GM12801 (cell line): Measurements from ENCODE around the gene SAMD4A.

Experiments used
- CTCF ChIP-seq: IDR thresholded peaks from one replicate; pipeline ENCODE4 v1.5.1; 2011; ENCODE audit warnings: control low read depth; ENCODE audit not compliant: insufficient read length; ENCODE audit errors: extremely low read depth

SAMD4A gene

DNA sequence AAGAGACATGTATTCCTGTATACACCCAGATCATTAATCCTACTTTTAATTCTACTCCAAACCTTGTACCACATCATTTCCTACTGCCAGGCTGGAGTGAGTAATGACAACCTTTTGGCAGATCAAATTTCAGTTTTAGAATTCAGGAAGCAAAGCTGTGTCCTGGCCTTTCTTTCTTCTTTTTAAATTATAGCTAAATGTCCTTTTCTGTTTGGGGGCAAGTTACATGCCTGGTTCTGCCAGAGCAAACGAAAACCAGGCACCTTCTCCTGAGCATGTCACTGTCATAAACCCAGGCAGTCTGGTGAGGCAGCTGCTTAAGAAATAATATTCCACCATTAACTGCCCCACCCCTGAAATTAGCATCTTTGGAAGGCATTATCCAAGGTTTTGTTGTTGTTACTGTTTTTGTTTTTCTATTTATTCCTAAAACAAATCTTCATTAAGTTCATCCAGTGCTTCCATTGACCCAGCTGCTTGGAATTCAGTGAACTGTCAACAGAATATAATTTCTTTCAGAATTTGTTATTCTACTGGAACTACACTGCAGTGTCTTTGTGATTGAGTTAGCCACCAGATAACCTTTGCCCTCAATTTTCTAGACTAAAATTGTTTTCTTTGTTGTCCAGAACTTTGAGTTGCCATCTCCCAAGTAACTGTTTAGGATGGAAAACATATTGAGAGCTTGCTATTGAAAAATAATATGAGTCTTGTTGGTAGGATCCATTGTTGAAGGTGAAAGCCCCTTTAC lies 33.2 kb downstream of the SAMD4A start:
- TF ChIP-seq CTCF, result no peak

GRCh38 chr14:54600717-54601109 lies 33.8 kb downstream of the SAMD4A start:
- TF ChIP-seq CTCF, result no peak

GRCh38 chr14:54603362-54603761 lies 36.4 kb downstream of the SAMD4A start:
- no peak for TF ChIP-seq CTCF

DNA sequence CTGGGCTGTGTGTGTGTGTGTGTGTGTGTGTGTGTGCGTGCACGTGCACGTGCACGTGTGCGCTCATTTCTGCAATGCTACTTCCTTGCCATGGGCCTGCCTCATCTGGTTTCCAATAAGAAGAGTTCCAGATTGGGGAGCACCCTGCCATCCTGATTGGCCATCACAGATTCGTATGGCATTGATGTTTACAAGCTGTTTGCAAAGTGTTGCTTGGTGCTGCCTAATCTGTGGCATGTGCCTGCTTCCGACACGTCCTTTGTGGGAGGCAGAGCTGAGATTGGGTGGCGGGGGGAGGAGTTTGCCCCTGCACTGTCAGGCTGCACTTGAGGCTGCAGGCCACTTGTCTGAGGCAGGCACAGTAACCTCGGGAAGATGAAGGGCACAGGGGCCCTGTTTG lies 39.2 kb downstream of the SAMD4A start:
- no peak for TF ChIP-seq CTCF

DNA sequence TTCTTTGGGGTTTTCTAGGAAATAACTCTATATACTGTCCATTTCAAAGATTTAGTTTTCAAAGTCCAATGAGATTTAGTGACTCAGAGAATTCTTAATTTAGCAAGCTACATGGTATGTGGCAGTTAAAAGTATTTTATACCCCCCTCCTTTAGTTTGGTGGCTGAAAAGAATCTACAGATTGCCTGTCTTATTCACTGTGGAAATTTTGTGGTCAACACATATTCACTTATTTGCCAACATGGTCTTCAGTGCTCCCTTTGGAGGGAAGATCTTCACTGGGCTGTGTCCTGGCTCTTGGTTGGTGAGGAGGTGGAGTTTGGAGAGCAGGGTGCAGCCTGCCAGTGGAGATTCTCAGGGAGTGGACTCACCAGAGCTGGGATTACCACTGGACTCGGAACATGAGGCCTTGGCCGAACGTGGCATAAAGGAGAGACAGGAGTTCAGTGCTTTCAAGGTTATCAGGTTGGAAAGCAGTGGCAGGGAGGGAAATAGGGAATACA lies 39.8 kb downstream of the SAMD4A start:
- no peak for TF ChIP-seq CTCF

- no peak for TF ChIP-seq CTCF
Observed at GRCh38 chr14:54609576-54609975, 42.6 kb downstream of the SAMD4A start.

DNA sequence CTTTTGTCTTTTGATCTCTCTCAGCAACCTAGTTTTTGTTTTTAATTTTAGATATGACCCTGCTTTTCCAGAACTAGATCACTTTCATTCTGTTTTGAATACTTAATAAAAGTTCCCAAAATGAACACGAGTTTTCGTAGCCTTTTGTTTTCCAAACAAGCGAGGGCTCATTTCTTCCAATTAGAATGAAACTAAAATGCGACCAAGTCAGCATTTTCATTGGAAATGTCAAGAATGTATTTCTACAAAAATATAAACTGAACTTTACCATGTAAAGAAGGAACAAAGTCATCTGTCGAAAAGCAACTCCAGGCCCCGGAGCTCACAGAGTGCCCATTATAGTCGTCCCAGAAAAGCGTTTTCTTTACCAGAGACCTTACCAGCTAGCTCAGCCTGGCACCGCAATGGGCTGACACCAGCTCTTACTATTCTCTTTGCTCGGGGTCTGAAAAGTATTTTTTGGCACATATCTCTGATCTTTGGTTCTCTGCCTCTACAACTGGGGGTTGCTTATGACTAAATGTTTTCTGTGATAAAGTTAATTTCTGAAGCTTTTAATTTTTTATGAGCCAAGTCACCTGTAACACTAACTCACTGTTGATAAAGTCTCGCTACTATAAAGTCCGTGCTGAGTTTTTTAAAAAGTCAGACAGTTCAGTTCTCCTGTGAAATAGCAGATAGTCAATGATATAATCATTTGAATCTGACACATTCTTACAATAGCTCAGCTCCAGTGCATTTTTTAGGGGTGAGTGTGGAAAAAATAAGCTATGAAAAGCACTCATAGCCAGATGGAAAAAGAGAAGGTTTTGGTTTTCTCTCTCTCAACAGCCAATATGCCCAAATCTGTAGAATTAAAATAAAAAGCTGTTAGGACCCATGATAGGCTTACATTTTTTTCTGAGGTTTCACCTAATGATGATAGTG lies 43.4 kb downstream of the SAMD4A start:
- TF ChIP-seq CTCF, result no peak
